IMR-90 (cell line): Measurements from ENCODE around the gene NFKBIE. TPM values are rescaled to one million over a fixed set of nuclear protein-coding genes. Genes with fewer than 3 reads are reported as not detected.

Experiments used
- ATAC-seq: fragments of 200-7000 bp; cut with Tn5 transposase; 2 replicates; pipeline ENCODE4 v1.9.1; 2020; ENCODE audit warnings: low read depth, mild to moderate bottlenecking, moderate library complexity
- BruUV-seq: library from RNA; stranded (reverse); fragments of 400-500 nt; replicated peaks from 2 replicates; lab custom pipeline; 2021; lab: Mats Ljungman, UMichigan
- CTCF ChIA-PET: fragments of 300-600 bp; formaldehyde crosslinking; extraction: SDS; loops from one replicate; lab custom pipeline; 2021; ENCODE audit warnings: antibody characterized with exemption; lab: Yijun Ruan, JAX
- POLR2A ChIA-PET: fragments of 300-600 bp; sonication (Branson Sonifier 250); formaldehyde crosslinking; loops from one replicate; lab custom pipeline; 2022; ENCODE audit warnings: antibody characterized with exemption; ENCODE audit not compliant: unreplicated experiment; lab: Charles Lee
- DNase-seq: peaks from one replicate; pipeline ENCODE4 v3.0.0; 2013
- H2AFZ ChIP-seq: replicated peaks from 2 replicates; pipeline ENCODE3; 2013; ENCODE audit warnings: low read length, mild to moderate bottlenecking; ENCODE audit not compliant: poor library complexity
- H2AK5ac ChIP-seq: 2 replicates; pipeline ENCODE4 v1.6.1; 2013; ENCODE audit warnings: low read depth, low read length, inconsistent platforms
- H2AK9ac ChIP-seq: replicated peaks from 2 replicates; pipeline ENCODE3; 2013; ENCODE audit warnings: mild to moderate bottlenecking, low read depth, low read length, moderate library complexity; ENCODE audit not compliant: poor library complexity
- H2BK120ac ChIP-seq: 2 replicates; pipeline ENCODE4 v1.6.1; 2013; ENCODE audit warnings: low read depth, low read length, inconsistent platforms
- H2BK15ac ChIP-seq: 3 replicates; pipeline ENCODE4 v1.6.1; 2013; ENCODE audit warnings: low read depth, low read length, inconsistent platforms
- H2BK20ac ChIP-seq: 2 replicates; pipeline ENCODE4 v1.6.1; 2013; ENCODE audit warnings: low read depth, mild to moderate bottlenecking, inconsistent platforms, low read length, moderate library complexity
- H2BK5ac ChIP-seq: 2 replicates; pipeline ENCODE4 v1.6.1; 2013; ENCODE audit warnings: mild to moderate bottlenecking, low read depth, low read length, inconsistent platforms; ENCODE audit not compliant: poor library complexity, severe bottlenecking
- H3K14ac ChIP-seq: replicated peaks from 2 replicates; pipeline ENCODE4 v1.6.1; 2013; ENCODE audit warnings: low read depth, low read length, inconsistent platforms
- H3K18ac ChIP-seq: 2 replicates; pipeline ENCODE4 v1.6.1; 2013; ENCODE audit warnings: low read depth, low read length, control low read depth
- H3K23ac ChIP-seq: 2 replicates; pipeline ENCODE4 v1.6.1; 2013; ENCODE audit warnings: low read depth, low read length, inconsistent platforms
- H3K27ac ChIP-seq: 2 replicates; pipeline ENCODE4 v1.5.1; 2013; ENCODE audit warnings: mild to moderate bottlenecking, control low read depth, low read length; ENCODE audit not compliant: insufficient read depth
- H3K27me3 ChIP-seq: 2 replicates; pipeline ENCODE4 v1.6.1; 2013; ENCODE audit warnings: low read length; ENCODE audit not compliant: control insufficient read depth, insufficient read depth
- H3K36me3 ChIP-seq: 2 replicates; pipeline ENCODE4 v1.6.1; 2013; ENCODE audit warnings: low read length, mixed read lengths; ENCODE audit not compliant: control insufficient read depth, insufficient read depth
- H3K4ac ChIP-seq: 2 replicates; pipeline ENCODE4 v1.6.1; 2013; ENCODE audit warnings: low read depth, low read length, inconsistent platforms
- H3K4me1 ChIP-seq: 2 replicates; pipeline ENCODE4 v1.6.1; 2013; ENCODE audit warnings: low read length, mixed read lengths; ENCODE audit not compliant: control insufficient read depth, insufficient read depth
- H3K4me2 ChIP-seq: 2 replicates; pipeline ENCODE4 v1.6.1; 2013; ENCODE audit warnings: low read depth, mild to moderate bottlenecking, control low read depth, low read length, moderate library complexity
- H3K4me3 ChIP-seq: 2 replicates; pipeline ENCODE4 v1.5.1; 2013; ENCODE audit warnings: low read depth, mild to moderate bottlenecking, control low read depth, low read length, moderate library complexity; ENCODE audit not compliant: insufficient read depth
- H3K56ac ChIP-seq: 2 replicates; pipeline ENCODE4 v1.6.1; 2013; ENCODE audit warnings: low read length, inconsistent platforms; ENCODE audit not compliant: insufficient read depth; ENCODE audit errors: extremely low read depth
- H3K79me1 ChIP-seq, 2 experiments: 2 replicates each; pipeline ENCODE4 v1.6.1; 2013; ENCODE audit warnings: low read length in 2 of 2, inconsistent platforms in 1 of 2, low read depth in 1 of 2
- H3K9ac ChIP-seq: 2 replicates; pipeline ENCODE4 v1.6.1; 2013; ENCODE audit warnings: low read depth, low read length, control low read depth
- H3K9me1 ChIP-seq: 2 replicates; pipeline ENCODE4 v1.6.1; 2013; ENCODE audit warnings: low read length, inconsistent platforms; ENCODE audit not compliant: insufficient read depth
- H3K9me3 ChIP-seq: 2 replicates; pipeline ENCODE4 v1.6.1; 2013; ENCODE audit warnings: low read length; ENCODE audit not compliant: control insufficient read depth, insufficient read depth
- H4K20me1 ChIP-seq: 2 replicates; pipeline ENCODE4 v1.6.1; 2013; ENCODE audit warnings: low read length, inconsistent platforms; ENCODE audit not compliant: insufficient read depth
- H4K5ac ChIP-seq: 2 replicates; pipeline ENCODE4 v1.6.1; 2013; ENCODE audit warnings: mild to moderate bottlenecking, low read depth, low read length, control low read depth
- H4K8ac ChIP-seq, 2 experiments: 2 replicates each; pipeline ENCODE4 v1.6.1; 2013; ENCODE audit warnings: low read depth in 2 of 2, low read length in 2 of 2, control low read depth in 1 of 2, inconsistent platforms in 1 of 2
- H4K91ac ChIP-seq: 2 replicates; pipeline ENCODE4 v1.6.1; 2013; ENCODE audit warnings: low read depth, low read length, inconsistent platforms; ENCODE audit not compliant: insufficient read depth
- BHLHE40 ChIP-seq: fragments of 150-350 bp; IDR thresholded peaks from 2 replicates; pipeline ENCODE4 v1.6.1; 2016; ENCODE audit warnings: mild to moderate bottlenecking, low read depth, low read length
- CHD1 ChIP-seq: IDR thresholded peaks from 2 replicates; pipeline ENCODE4 v1.6.1; 2012; ENCODE audit warnings: low read depth, low read length, improper control_type of control experiment
- FOS ChIP-seq: fragments of 150-350 bp; IDR thresholded peaks from 2 replicates; pipeline ENCODE4 v1.6.1; 2016; ENCODE audit warnings: low read depth, low read length
- MXI1 ChIP-seq: IDR thresholded peaks from 2 replicates; pipeline ENCODE4 v1.6.1; 2012; ENCODE audit warnings: low read depth, mild to moderate bottlenecking, low read length, moderate library complexity, borderline replicate concordance
- NFE2L2 ChIP-seq: fragments of 150-350 bp; IDR thresholded peaks from 2 replicates; pipeline ENCODE4 v1.6.1; 2016; ENCODE audit warnings: low read depth, mild to moderate bottlenecking, low read length
- POLR2A ChIP-seq: IDR thresholded peaks from 2 replicates; pipeline ENCODE4 v1.6.1; 2012; ENCODE audit warnings: mild to moderate bottlenecking, low read depth, low read length
- RAD21 ChIP-seq: IDR thresholded peaks from 2 replicates; pipeline ENCODE4 v1.6.1; 2012; ENCODE audit warnings: low read length, improper control_type of control experiment
- RCOR1 ChIP-seq: IDR thresholded peaks from 2 replicates; pipeline ENCODE4 v1.6.1; 2012; ENCODE audit warnings: mild to moderate bottlenecking, low read length, improper control_type of control experiment; ENCODE audit not compliant: insufficient replicate concordance
- RFX5 ChIP-seq: IDR thresholded peaks from 2 replicates; pipeline ENCODE4 v1.8.0; 2012; ENCODE audit warnings: low read depth, mild to moderate bottlenecking, low read length, moderate library complexity
- WGBS, 2 experiments: methylation state at CpG; one replicate each; pipeline versions ENCODE4 v1.1.5 to v1.1.7; 2013; ENCODE audit warnings: missing lambda C conversion rate in 2 of 2; ENCODE audit not compliant: insufficient read length in 1 of 2; ENCODE audit errors: extremely low coverage in 2 of 2; 5-methylcytosine and 5-hydroxymethylcytosine counted together
- dilution Hi-C: fragments of 300-500 bp; cut with HindIII; formaldehyde crosslinking; loops from one replicate; pipeline ENCODE4 v1.14.3; 2018; ENCODE audit warnings: low sequenced_read_pairs; ENCODE audit not compliant: unreplicated experiment
- in situ Hi-C: fragments of 300-500 bp; cut with MboI; formaldehyde crosslinking; loops from 3 replicates; pipeline ENCODE4 v1.14.3; 2019; ENCODE audit warnings: low sequenced_read_pairs, inconsistent platforms, mixed read lengths
- intact Hi-C: fragments of 100-400 bp; cut with micrococcal nuclease; formaldehyde crosslinking; loops from 2 replicates; pipeline ENCODE4 v1.10.0; 2022
- polyA plus RNA-seq, 3 experiments: library from polyadenylated mRNA; depleted of rRNA; stranded (reverse); fragments of >200 nt; gene quantifications; 2 replicates each; pipeline ENCODE4 v1.2.3, GENCODE V29; 2012; ENCODE audit warnings: low replicate concordance in 1 of 3
- total RNA-seq: library from RNA; depleted of rRNA; stranded (reverse); fragments of >200 nt; gene quantifications from 2 replicates; pipeline ENCODE4 v1.2.3, GENCODE V29; 2012
- TF ChIP-seq, protein P1 (sequence below): fragments of 150-350 bp; IDR thresholded peaks from 2 replicates; pipeline ENCODE4 v1.6.1; 2016; ENCODE audit warnings: low read depth, mild to moderate bottlenecking, low read length, moderate library complexity, borderline replicate concordance
- TF ChIP-seq, protein P2 (sequence below): fragments of 150-350 bp; IDR thresholded peaks from 2 replicates; pipeline ENCODE4 v1.6.1; 2017; ENCODE audit warnings: mild to moderate bottlenecking, antibody characterized with exemption, low read length, low read depth
- TF ChIP-seq, protein P3 (sequence below): conservative IDR thresholded peaks from 2 replicates; pipeline ENCODE4 v1.5.1; 2012; ENCODE audit warnings: mild to moderate bottlenecking, low read depth, low read length, improper control_type of control experiment

The NFKBIE gene
- total and polyA plus RNA-seq, 2 of the 4 experiments (the other 2 are of a cell fraction), result 7.9 to 13.0 TPM

DNA sequence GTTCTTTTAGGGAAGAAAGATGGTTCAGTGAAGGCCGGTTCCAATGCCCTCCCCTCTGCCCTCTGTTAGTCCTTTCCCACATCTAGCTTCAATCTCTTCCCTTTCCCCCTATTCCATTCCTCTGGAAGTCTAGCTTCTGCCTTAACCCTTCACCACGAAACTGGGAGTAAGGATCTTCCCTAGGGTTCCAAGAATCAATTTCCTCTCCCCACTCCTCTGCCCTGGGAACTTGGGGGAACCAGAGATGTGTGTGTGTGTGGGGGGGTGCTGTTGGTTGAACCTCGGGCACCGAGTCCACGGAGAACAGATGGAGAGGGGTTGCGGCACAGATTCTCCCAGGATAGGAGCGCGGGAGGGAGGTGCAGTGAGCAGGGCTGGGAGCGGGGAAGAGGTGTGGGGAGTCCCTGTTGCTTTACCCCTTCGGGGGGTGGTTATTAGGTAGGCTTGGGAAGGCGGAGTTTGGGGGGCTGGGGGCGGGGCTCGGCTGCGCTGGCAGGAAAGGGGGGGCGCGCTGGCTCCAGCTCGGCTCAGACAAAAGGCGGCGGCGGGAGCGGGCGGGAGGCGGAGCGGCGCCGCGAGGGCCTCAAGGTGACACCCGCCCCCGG lies 4.7 kb upstream of the NFKBIE start, which contains the start of gene TMEM151B:
TSS of gene TMEM151B (plus strand) at position 530 of the 605 bp plus-strand sequence. CDS start 293 bp downstream, outside the sequence.
- Histone ChIP-seq H2BK5ac (no peak within 1 kb of the TSS), H3K4me2 (no peak within 1 kb of the TSS; the same call in 1 of the 2 replicates), H3K18ac (no peak within 1 kb of the TSS), H4K8ac (no peak within 1 kb of the TSS), H3K4ac (no peak within 1 kb of the TSS), H3K36me3 (no peaks in the 10 kb centered on the region), H2AK5ac (no peak within 1 kb of the TSS), H3K9ac (no peak within 1 kb of the TSS), H3K27ac (no peak within 1 kb of the TSS), H2BK120ac (no peak within 1 kb of the TSS), H4K91ac (no peak within 1 kb of the TSS), H2BK20ac (no peak within 1 kb of the TSS), H3K14ac (no peak within 1 kb of the TSS), H4K20me1 (peaks cover 1% of the 10 kb centered on the region; the same call in 1 of the 2 replicates), H3K27me3 (peaks cover 55% of the 10 kb centered on the region), H4K5ac (no peak within 1 kb of the TSS), H3K9me1 (no peaks in the 10 kb centered on the region), H2AFZ (no peak within 1 kb of the TSS), H3K4me1 (no peaks in the 10 kb centered on the region), H3K4me3 (no peak within 1 kb of the TSS; the same call in 1 of the 2 replicates), H2AK9ac (no peak within 1 kb of the TSS), H3K79me1 (no peaks in the 10 kb centered on the region), H3K23ac (no peak within 1 kb of the TSS), H3K56ac (no peak within 1 kb of the TSS), H3K9me3 (no peaks in the 10 kb centered on the region), H2BK15ac (no peak within 1 kb of the TSS)
- 0% methylated on average over 2 of the region's 29 CpGs; no CpG with 5 or more reads in 1 of the 2 experiments for WGBS, 2 experiments
- intact Hi-C loops (no loop called here), in situ Hi-C loops (no loop called here), dilution Hi-C loops (no loop called here)
- DNase-seq (no peak), ATAC-seq (no peak)
- TF ChIP-seq, protein P1, sequence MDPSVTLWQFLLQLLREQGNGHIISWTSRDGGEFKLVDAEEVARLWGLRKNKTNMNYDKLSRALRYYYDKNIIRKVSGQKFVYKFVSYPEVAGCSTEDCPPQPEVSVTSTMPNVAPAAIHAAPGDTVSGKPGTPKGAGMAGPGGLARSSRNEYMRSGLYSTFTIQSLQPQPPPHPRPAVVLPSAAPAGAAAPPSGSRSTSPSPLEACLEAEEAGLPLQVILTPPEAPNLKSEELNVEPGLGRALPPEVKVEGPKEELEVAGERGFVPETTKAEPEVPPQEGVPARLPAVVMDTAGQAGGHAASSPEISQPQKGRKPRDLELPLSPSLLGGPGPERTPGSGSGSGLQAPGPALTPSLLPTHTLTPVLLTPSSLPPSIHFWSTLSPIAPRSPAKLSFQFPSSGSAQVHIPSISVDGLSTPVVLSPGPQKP, result no peak
- TF ChIP-seq FOS, result no peak
- TF ChIP-seq, protein P2, sequence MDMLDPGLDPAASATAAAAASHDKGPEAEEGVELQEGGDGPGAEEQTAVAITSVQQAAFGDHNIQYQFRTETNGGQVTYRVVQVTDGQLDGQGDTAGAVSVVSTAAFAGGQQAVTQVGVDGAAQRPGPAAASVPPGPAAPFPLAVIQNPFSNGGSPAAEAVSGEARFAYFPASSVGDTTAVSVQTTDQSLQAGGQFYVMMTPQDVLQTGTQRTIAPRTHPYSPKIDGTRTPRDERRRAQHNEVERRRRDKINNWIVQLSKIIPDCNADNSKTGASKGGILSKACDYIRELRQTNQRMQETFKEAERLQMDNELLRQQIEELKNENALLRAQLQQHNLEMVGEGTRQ, result no peak
- no peak for TF ChIP-seq MXI1
- TF ChIP-seq BHLHE40, result no peak
- TF ChIP-seq, protein P3, sequence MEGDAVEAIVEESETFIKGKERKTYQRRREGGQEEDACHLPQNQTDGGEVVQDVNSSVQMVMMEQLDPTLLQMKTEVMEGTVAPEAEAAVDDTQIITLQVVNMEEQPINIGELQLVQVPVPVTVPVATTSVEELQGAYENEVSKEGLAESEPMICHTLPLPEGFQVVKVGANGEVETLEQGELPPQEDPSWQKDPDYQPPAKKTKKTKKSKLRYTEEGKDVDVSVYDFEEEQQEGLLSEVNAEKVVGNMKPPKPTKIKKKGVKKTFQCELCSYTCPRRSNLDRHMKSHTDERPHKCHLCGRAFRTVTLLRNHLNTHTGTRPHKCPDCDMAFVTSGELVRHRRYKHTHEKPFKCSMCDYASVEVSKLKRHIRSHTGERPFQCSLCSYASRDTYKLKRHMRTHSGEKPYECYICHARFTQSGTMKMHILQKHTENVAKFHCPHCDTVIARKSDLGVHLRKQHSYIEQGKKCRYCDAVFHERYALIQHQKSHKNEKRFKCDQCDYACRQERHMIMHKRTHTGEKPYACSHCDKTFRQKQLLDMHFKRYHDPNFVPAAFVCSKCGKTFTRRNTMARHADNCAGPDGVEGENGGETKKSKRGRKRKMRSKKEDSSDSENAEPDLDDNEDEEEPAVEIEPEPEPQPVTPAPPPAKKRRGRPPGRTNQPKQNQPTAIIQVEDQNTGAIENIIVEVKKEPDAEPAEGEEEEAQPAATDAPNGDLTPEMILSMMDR, result no peak
- TF ChIP-seq CHD1, result no peak
- no peak for TF ChIP-seq POLR2A
- no peak for TF ChIP-seq RFX5
- TF ChIP-seq RCOR1, result no peak
- TF ChIP-seq NFE2L2, result no peak
- no peak for TF ChIP-seq RAD21
- ChIA-PET CTCF (interaction anchor here (1.1 kb wide), 1 partner anchor 64 kb away, joined by 3 read pairs; no protein-coding TSS in a partner anchor), POLR2A (no interaction called here)
- BruUV-seq, result no TSS peak
